ENCODE measurements around the gene KDM3B. TPM values are rescaled to one million over a fixed set of nuclear protein-coding genes. Genes with fewer than 3 reads are reported as not detected.
"Not testable (repeated sequence)": the region's sequence is repeated elsewhere in the genome, so short reads cannot be mapped to it uniquely, and the experiment has no call there.

The KDM3B gene, protein sequence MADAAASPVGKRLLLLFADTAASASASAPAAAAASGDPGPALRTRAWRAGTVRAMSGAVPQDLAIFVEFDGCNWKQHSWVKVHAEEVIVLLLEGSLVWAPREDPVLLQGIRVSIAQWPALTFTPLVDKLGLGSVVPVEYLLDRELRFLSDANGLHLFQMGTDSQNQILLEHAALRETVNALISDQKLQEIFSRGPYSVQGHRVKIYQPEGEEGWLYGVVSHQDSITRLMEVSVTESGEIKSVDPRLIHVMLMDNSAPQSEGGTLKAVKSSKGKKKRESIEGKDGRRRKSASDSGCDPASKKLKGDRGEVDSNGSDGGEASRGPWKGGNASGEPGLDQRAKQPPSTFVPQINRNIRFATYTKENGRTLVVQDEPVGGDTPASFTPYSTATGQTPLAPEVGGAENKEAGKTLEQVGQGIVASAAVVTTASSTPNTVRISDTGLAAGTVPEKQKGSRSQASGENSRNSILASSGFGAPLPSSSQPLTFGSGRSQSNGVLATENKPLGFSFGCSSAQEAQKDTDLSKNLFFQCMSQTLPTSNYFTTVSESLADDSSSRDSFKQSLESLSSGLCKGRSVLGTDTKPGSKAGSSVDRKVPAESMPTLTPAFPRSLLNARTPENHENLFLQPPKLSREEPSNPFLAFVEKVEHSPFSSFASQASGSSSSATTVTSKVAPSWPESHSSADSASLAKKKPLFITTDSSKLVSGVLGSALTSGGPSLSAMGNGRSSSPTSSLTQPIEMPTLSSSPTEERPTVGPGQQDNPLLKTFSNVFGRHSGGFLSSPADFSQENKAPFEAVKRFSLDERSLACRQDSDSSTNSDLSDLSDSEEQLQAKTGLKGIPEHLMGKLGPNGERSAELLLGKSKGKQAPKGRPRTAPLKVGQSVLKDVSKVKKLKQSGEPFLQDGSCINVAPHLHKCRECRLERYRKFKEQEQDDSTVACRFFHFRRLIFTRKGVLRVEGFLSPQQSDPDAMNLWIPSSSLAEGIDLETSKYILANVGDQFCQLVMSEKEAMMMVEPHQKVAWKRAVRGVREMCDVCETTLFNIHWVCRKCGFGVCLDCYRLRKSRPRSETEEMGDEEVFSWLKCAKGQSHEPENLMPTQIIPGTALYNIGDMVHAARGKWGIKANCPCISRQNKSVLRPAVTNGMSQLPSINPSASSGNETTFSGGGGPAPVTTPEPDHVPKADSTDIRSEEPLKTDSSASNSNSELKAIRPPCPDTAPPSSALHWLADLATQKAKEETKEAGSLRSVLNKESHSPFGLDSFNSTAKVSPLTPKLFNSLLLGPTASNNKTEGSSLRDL (N-terminal part only)
- 60.6 and 61.3 TPM in 2 replicates for total RNA-seq

DNA sequence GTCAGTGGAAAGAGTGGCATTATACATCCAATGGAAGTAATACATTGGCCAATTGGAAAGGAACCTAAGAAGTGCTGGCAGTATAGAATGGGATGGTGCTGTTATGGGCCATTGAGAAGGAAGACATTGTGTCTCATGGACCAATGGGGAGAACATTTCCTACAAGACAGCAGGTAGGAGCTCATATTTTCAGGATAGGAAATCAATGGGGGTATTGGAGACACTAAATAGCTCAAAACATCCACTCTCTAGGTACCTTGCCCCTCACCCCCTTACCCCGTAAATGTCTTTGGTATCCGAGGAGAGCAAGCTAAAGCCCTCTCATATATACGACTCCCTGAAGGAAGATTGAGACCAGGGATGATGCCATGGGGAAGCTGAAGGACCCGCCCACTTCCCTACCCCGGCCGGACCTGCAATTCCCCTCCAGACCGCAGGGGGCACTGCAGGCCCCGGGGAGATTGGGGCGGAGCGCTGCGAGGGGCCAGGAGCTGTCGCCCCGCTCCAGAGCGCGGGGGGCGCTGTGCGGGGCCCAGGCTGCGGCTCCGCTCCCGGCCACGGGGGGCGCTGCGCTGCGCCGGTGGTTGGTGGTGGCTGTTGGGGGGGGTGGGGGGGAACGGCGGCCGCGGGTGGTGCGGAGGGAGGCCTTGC is at the start of gene KDM3B:
Gene KDM3B (plus strand): TSS at position 615 of the 651 bp plus-strand sequence. CDS start 111 bp downstream, outside the sequence.
- intact Hi-C loops (cut with micrococcal nuclease): loop anchor here (1.0 to 2.0 kb wide), 4 partner anchors 15 to 191 kb away; partner anchors contain the start of genes CDC23, CDC25C and ETF1

DNA sequence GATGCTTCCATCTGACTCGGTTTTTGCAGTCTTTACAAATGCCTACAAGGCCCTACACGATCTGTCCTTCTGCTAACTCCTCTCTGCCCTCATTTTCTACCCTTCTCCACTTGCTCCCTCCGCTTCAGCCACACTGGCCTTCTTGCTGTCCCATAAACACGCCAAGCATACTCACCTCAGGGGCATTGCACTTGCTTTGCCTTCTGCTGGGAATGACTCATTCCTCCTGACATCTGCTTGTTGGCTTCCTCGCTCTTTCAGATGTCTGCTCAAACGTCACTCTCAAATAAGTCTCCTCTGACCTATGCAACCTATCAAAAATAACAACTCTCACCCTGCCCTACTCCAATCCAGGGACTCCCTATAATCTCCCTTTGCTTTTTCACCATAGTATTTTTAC is 49.1 kb upstream of the KDM3B start:
- intact Hi-C loops (cut with micrococcal nuclease): no loop called here

DNA sequence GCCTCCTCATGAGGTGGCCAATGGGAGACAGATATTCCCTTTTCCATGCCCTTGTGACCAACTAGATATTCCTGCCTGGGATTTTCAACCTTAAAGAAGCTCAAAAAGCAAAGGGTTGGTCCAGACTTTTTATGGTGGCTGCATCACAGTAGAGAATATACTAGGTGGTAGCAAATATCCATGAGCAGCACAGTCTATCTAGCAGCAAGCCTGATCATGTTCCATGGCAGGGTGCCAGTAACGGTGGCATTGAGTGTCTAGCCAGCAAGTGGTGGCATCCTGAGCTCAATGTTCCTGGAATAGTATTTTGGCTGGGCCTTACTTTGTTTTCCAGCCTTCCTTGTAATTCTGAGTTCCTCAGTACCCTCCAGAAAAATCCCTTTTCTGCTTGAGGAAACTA is 46.7 kb upstream of the KDM3B start:
- intact Hi-C loops (cut with micrococcal nuclease): no loop called here

DNA sequence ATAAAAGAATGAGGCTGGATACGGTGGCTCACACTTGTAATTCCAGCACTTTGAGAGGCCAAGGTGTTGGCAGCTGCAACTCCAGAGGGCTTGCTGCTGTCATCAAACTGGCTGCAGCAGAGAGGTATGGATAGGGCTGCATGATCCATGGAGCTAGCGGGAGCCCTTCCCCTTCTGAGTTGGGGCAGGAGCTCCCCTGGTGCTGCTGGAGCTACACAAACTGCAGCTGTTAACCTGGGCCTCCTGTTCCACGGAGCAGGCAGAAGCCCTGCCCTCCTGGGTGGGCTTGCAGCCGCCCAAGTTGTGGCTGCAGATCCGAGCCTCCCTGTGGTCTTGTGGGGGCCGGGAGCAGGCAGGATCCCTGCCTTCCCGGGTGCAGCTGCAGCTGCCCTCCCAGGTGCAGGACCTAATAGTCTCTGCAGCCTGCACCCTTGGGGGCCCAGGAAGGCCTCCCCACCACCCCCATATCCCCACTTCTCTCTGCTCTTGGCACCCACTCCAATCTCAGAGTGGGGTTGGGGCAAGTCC is 36.7 kb upstream of the KDM3B start:
- intact Hi-C loops (cut with micrococcal nuclease): no loop called here

DNA sequence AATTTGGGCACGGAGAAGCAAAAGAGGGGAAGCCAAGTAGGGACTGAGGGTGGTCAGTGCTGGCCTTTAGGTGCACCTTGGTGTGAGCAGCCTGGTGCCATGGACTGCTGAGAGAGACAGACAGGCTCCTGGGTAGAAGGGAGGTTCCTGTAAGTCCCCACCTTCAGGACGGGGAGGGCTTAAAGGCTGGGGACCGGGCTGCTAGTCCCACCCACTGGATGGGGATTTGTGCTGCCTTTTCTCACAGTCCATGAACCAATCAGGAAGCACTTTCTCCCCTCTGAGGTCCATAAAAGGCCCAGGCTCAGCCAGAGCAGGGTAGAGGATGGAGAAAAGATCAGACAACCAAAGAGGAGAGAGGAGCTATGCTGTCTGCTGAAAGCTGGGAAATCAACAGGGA is 36.1 kb upstream of the KDM3B start:
- intact Hi-C loops (cut with micrococcal nuclease): no loop called here

DNA sequence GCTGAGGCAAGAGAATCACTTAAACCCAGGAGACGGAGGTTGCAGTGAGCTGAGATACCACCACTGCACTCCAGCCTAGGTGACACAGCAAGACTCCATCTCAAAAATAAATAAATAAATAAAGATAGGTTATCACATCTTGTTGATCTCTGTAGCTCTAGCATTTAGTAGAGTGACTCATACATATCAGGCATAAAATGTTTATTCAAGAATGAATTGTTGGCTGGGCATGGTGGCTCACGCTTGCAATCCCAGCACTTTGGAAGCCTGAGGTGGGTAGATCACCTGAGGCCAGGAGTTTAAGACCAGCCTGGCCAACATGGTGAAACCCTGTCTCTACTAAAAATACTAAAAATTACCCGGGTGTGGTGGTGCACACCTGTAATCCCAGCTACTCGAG is 34.3 kb upstream of the KDM3B start:
- intact Hi-C loops (cut with micrococcal nuclease): not testable (repeated sequence)

DNA sequence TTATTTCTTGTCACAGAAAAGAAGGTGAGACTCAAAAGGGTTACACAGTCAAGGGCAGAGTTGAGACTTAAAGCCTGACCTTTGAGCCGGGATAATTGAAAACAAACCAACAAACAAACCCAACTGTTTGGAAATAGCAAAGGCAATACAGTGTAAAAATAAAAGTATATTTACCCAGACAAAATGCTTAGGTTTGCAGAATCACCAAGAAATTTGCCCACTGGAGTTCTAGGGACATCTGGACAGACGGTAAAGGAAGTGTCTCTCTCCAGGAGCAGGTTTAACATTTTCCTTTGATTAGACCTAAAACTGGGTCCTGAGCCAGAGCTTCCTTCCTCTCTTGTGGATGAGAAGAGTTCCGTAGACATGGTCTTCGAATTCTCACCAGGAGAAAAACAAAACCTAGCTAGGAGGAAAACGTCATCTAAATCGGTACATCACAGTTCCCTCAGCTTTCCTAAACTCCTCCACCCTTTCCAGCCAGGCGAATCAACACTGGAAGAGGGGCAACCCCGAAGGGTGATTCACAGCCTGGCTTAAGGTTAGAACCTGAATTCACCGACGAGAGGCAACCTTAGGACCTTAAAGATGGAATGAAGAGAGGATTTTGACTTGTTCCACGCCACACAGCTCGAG is 21.6 kb upstream of the KDM3B start:
- intact Hi-C loops (cut with micrococcal nuclease): loop anchor here (1.0 to 10.0 kb wide), 8 partner anchors 8 to 1234 kb away; partner anchors contain the start of genes BRD8, CDC23, FAM13B and KDM3B

DNA sequence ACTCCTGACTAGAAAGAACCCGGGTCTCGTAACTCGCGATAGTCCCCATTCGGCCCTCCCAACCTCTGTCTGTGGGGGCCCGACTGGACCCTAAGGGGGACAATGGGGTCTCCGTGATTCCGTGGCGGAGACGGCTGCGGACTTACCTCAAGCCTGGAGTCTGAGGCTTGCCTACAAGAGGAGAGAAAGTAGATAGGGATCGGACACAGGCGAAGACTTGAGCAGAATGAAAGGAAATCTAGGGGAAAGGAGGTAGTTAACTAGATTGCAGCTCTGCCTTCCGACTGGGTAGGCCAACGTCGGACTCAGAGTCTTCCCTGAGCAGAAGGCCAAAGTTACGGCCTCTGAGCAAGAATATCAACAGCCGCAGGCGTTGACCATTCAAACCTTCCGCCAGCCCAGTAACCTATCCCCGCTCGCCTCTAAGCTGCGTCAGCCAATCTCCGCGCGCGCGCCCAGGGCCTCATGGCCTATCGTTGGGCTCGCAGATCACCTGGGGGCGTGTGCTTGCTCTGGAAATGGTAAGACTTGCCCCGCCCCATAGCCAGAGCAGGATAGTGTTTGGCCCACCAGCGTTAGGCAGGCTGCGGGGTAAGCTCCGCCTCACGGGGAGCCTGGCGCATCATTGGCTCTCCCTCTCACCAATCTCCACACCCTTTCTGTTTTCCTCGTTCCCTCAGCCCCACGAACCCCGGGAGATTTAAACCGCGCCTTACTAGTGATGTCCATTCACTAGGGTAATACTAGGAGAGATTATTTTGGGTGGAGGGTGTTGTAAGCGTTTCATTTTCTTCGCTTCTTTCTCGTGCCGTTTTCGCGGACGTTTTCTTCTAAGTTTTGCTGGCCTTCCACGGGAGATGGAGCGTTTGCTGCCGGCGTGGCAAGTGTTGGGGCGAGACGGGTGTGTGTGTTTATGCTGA is 20.8 kb upstream of the KDM3B start, which contains the start of gene CDC25C:
Gene CDC25C (minus strand): TSS at position 356 of the 920 bp plus-strand sequence. CDS start 624 bp downstream, outside the sequence.
- intact Hi-C loops (cut with micrococcal nuclease): loop anchor here (1.0 to 10.0 kb wide), 9 partner anchors 8 to 1233 kb away; partner anchors contain the start of genes BRD8, CDC23, FAM13B and HSPA9

DNA sequence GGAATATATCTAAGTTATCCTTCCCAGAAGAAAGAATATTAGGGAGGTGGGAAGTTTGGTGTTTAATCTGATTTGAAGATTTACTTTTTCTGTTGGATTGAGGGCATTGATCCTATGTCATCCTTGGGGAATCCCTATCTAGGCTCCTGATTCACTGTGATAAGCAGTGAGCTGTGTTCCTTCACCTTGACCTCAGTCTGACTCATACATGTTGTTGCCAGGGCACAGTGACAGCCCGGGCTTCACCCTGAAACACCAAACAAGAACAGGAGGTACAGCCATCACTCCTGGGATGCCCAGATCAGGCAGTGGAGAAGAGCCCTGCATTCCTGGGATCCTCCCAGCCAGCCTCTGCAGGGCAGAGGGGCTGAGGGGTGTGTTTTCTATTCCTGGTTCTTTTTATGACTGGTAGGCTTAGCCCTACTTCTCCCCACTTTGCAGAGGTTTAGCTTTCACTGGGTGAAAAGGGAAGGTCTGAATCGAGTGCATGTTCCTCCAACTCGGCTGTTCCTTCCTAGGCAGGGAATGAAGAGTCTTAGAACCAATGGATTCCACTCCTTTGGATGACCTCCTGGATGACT is 17.5 kb upstream of the KDM3B start:
- intact Hi-C loops (cut with micrococcal nuclease): loop anchor here (10.0 kb wide), 3 partner anchors 300 to 1230 kb away; partner anchors contain the start of genes FAM13B, MATR3 and UBE2D2

DNA sequence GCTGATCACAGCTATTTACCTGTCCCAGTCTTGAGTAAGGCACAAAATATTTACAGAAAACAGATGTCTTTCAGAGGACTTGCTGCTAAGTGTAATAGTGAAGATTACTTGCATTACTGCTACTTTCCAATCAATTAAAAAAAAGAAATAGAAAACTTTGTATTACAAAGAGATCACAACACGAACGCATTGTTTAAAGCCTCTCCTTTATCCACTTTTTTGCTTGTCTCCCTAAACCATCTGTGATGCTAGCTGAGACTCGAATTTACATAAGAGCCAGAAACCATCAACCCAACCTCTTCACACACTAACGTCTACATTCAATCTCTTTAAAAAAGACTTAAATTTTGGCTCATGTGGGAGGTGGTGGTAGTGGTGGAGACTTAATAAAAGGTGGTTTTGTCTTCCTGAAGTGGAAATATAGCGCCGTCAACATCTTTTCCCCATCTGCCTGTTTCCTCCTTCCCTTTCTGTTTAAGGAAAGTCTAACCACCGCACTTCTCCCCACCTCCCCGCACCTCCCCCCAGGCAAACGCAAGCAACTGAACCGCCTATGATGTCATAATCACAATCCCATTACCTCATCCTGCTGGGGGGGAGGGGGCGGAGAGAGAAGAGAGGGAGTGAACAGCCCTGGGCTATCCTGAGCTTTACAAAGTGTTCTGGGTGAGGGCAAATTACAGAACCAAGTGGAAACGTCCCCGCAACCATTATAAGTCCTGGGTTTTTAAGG is 15.4 kb upstream of the KDM3B start:
- intact Hi-C loops (cut with micrococcal nuclease): loop anchor here (1.0 to 10.0 kb wide), 6 partner anchors 15 to 1228 kb away; partner anchors contain the start of genes BRD8, ETF1, FAM13B and KDM3B

DNA sequence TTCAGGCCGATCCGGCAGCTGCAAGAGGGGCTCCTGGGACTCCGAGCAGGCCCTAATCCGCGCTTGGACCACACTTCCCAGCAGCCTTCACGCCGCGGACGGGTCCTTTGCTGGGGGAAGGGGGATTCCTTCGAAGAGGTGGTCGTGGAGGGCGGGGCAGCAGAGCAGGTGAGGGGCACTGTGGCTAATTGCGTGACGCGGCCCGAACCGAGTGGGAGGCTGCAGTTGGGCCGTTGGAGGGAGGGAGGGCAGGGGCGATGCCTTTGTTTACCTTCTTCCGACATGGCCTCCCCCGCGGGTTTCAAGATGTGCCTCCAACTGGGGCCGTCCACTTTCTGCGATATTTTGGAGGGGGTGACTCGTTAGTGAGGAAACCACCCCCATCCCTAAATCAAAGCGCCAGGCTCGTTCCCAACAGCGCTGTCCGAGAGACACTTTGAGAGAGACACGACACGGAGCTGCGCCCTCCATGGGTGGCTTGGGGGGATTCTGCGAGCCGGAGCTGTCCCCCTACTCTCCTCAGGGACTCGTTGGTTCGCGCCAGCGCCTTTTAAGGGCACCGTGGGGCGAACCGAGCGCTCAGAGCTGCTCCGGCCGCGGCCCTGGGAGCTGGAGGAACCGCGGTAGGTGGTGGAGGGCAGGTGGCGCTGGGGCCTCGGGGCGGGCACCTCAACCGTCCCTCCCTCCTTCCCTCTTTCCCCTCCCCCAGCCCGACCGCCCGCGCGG is 14.6 kb upstream of the KDM3B start, which contains the start of gene FAM53C:
Gene FAM53C (plus strand): TSS at position 582 of the 726 bp plus-strand sequence. CDS start 3,070 bp downstream, outside the sequence.
- intact Hi-C loops (cut with micrococcal nuclease): loop anchor here (1.0 to 10.0 kb wide), 7 partner anchors 14 to 1227 kb away; partner anchors contain the start of genes BRD8, EGR1, ETF1 and FAM13B

DNA sequence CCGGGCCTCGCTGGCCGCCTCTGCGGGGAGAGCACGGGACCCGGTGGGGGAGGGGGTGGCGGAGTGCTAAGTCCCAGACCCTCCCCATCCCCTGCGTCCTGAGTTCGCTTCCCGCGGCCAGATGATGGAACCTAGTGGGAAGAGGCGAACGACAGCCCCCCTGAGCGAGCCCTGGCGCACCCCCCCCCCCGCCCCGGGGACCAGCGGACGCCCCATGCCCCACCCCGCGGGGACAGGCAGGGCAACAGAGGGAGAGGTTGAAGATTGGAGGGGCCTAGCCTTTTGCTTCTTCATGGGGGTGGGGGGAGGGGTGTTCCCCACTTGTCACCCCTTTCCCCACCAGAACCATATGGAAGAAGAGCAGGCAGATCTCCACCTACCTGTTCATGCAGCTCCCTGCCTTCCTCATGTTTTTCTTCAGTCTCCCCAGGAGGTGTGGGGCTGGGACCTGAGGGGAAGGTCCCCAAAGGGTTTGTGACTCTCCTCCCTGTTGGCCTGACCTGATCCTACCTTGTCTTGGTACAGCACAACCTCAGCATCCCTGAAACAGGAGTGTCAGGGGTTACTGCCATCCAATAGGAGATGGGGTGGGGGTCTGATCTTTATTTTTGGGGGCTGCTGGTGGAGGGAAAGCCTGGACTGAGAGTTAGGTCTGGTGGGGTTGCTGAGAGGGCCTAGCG is 13.9 kb upstream of the KDM3B start:
- intact Hi-C loops (cut with micrococcal nuclease): loop anchor here (1.0 to 10.0 kb wide), 5 partner anchors 7 to 1226 kb away; partner anchors contain the start of genes CDC25C, EGR1, FAM13B and MATR3

DNA sequence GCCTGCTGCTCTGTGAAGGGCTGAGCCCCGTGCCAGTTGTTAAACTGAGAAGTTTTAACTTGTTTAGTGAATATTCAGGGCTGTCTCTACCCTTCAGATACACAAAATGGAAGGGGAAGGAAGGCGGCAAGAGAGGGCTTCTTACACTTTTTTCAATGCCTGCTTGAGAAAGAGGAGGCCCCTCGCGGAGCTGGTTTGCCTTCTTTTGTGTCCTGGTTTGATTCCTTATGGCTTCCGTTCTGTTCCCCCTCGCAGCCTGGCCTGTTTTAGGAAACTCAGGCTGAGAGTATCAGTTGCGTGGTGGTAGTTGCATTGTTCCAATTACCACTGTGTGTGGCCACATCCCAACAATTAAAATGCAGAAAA is 13.4 kb upstream of the KDM3B start:
- intact Hi-C loops (cut with micrococcal nuclease): loop anchor here (1.0 to 10.0 kb wide), 4 partner anchors 8 to 1226 kb away; partner anchors contain the start of genes CDC25C, FAM13B, MATR3 and UBE2D2

DNA sequence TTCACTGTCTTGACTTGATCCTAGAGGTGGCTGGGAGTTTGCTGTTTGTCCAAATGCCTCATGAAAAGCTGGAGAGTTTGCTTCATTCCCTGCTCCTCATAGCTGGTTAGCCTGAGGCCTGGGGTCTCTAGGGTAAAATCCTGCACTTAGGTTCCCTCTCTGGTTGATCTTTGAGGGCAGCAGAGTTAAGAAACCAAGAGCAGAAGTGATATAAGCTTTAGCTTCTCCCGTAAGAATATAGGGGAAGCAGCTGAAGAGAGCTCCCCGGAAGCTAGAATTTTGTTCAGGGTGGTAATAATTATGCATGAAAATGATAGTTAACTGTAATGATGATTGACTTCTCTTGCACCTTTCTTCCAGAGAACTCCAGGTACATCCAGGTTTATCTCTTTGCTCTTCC is 13.0 kb upstream of the KDM3B start:
- intact Hi-C loops (cut with micrococcal nuclease): loop anchor here (1.0 to 10.0 kb wide), 4 partner anchors 8 to 1225 kb away; partner anchors contain the start of genes CDC25C, FAM13B, MATR3 and UBE2D2

DNA sequence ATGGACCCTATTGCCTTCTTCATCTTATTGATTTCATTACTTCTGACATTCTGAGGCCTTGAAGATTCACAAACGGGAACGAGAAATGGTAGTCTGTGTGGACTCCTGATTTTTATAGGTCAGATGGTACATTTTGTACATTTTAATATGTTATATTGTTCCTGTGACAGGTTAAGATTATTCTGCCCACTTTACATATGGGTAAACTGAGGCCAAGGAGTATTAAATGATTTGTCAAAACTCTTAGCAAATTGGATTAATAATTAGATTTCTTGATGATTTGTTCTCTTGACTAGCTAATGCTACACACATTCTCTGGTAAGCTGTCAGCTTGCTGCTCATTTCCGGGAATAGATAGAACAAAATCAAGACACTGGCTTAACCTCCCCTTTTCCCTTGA is 12.5 kb upstream of the KDM3B start:
- intact Hi-C loops (cut with micrococcal nuclease): no loop called here
